HepG2 (cell line): ENCODE data around the gene FASLG. TPM values are rescaled to one million over a fixed set of nuclear protein-coding genes. Genes with fewer than 3 reads are reported as not detected.

Source experiments
- ATAC-seq: fragments of 200-7000 bp; cut with Tn5 transposase; 3 replicates; pipeline ENCODE4 v1.9.1; 2020; ENCODE audit warnings: mild to moderate bottlenecking, moderate library complexity
- BruUV-seq: library from RNA; stranded (reverse); fragments of 400-500 nt; replicated peaks from 2 replicates; lab custom pipeline; 2021; lab: Mats Ljungman, UMichigan
- CTCF ChIA-PET: fragments of 300-600 bp; formaldehyde crosslinking; extraction: SDS; loops from one replicate; lab custom pipeline; 2021; ENCODE audit warnings: low total read pairs, inconsistent platforms, low intra/inter-chr PET ratio; lab: Yijun Ruan, JAX
- POLR2A ChIA-PET: fragments of 350-600 bp; sonication (Branson Sonifier 250); formaldehyde crosslinking; loops from one replicate; lab custom pipeline; 2020; ENCODE audit warnings: antibody characterized with exemption, inconsistent platforms; lab: Yijun Ruan, JAX
- DNase-seq: peaks from one replicate; pipeline ENCODE4 v3.0.0-alpha.2; 2015; ENCODE audit warnings: low spot score
- FAIRE-seq: peaks from 3 replicates; lab custom pipeline; 2011; peaks lifted over from hg19 to GRCh38; lab: Jason Lieb, UNC
- H2AFZ ChIP-seq: one replicate; pipeline ENCODE4 v1.6.1; 2011; ENCODE audit warnings: low read length, inconsistent platforms
- H3K27ac ChIP-seq: fragments of 300-600 bp; 3 replicates; pipeline ENCODE4 v1.8.0; 2011; ENCODE audit warnings: mixed run types, mild to moderate bottlenecking, mixed read lengths, low read length, inconsistent platforms; ENCODE audit not compliant: insufficient read depth; ENCODE audit errors: extremely low read length
- H3K27me3 ChIP-seq, 2 experiments: fragments of 200-600 bp in 1 of 2; 2 replicates in 1 of 2; 3 replicates in 1 of 2; pipeline versions ENCODE4 v1.6.0 to v1.8.0; 2011; ENCODE audit warnings: low read length in 2 of 2, mild to moderate bottlenecking in 2 of 2, moderate library complexity in 2 of 2, inconsistent platforms in 1 of 2; ENCODE audit not compliant: insufficient read depth in 2 of 2, control insufficient read depth in 1 of 2
- H3K36me3 ChIP-seq, 2 experiments: fragments of 200-600 bp in 1 of 2; replicated peaks in 1 of 2; 2 replicates in 1 of 2; 3 replicates in 1 of 2; pipeline versions ENCODE4 v1.5.1 to v1.8.0; 2011; ENCODE audit warnings: low read length in 2 of 2, inconsistent platforms in 1 of 2; ENCODE audit not compliant: insufficient read depth in 2 of 2, control insufficient read depth in 1 of 2
- H3K4me1 ChIP-seq: 2 replicates; pipeline ENCODE4 v1.5.1; 2012; ENCODE audit warnings: low read length, inconsistent platforms; ENCODE audit not compliant: insufficient read depth
- H3K4me2 ChIP-seq: 2 replicates; pipeline ENCODE4 v1.6.0; 2011; ENCODE audit warnings: low read depth, low read length, inconsistent platforms
- H3K4me3 ChIP-seq, 3 experiments: fragments of 200-600 bp in 1 of 3; sonication (generic), shearing (Covaris generic) in 1 of 3; replicated peaks in 1 of 3; 2 replicates each; pipeline ENCODE4 v1.5.1; 2011 to 2016; ENCODE audit warnings: low read length in 3 of 3, inconsistent platforms in 2 of 3, low read depth in 2 of 3, mild to moderate bottlenecking in 2 of 3, control low read depth in 1 of 3, mixed read lengths in 1 of 3; ENCODE audit not compliant: insufficient read depth in 1 of 3
- H3K79me2 ChIP-seq: one replicate; pipeline ENCODE4 v1.6.1; 2011; ENCODE audit warnings: low read length, inconsistent platforms; ENCODE audit not compliant: insufficient read depth
- H3K9ac ChIP-seq: 2 replicates; pipeline ENCODE4 v1.6.0; 2011; ENCODE audit warnings: mild to moderate bottlenecking, low read depth, low read length, inconsistent platforms; ENCODE audit not compliant: insufficient read depth
- H3K9me3 ChIP-seq: 2 replicates; pipeline ENCODE4 v1.5.1; 2012; ENCODE audit warnings: mild to moderate bottlenecking, low read length
- H4K20me1 ChIP-seq: 2 replicates; pipeline ENCODE4 v1.6.0; 2011; ENCODE audit warnings: inconsistent platforms, mild to moderate bottlenecking, low read length, moderate library complexity; ENCODE audit not compliant: insufficient read depth
- CENPX ChIP-seq: sonication (generic); formaldehyde crosslinking; IDR thresholded peaks from 2 replicates; pipeline ENCODE4 v1.9.0; 2021; ENCODE audit warnings: mild to moderate bottlenecking, missing genetic modification reagents, moderate library complexity
- EHMT2 ChIP-seq: fragments of 200-600 bp; sonication (generic); IDR thresholded peaks from 2 replicates; pipeline ENCODE4 v1.7.0; 2017; ENCODE audit warnings: antibody characterized with exemption, low read depth, low read length, borderline replicate concordance
- FOXA1 ChIP-seq, 2 experiments: fragments of 450-650 bp in 1 of 2; sonication (generic) in 1 of 2; formaldehyde crosslinking in 1 of 2; IDR thresholded peaks; 2 replicates each; pipeline versions ENCODE4 v1.4.0 to v1.6.1; 2016 to 2020; ENCODE audit warnings: missing genetic modification reagents in 1 of 2
- JUN ChIP-seq: sonication (generic); formaldehyde crosslinking; IDR thresholded peaks from 2 replicates; pipeline ENCODE4 v1.4.0; 2020; ENCODE audit warnings: mild to moderate bottlenecking, missing genetic modification reagents
- MAFK ChIP-seq, 2 experiments: IDR thresholded peaks in 1 of 2; conservative IDR thresholded peaks in 1 of 2; 2 replicates each; pipeline ENCODE4 v1.6.1; 2011; ENCODE audit warnings: improper control_type of control experiment in 2 of 2, low read length in 2 of 2
- ZFP1 ChIP-seq: IDR thresholded peaks from 2 replicates; pipeline ENCODE4 v1.6.1; 2016
- WGBS: methylation state at CpG from one replicate; pipeline ENCODE4 v1.1.6; 2017; ENCODE audit warnings: low lambda C conversion rate; 5-methylcytosine and 5-hydroxymethylcytosine counted together
- in situ Hi-C: cut with HindIII; loops from 2 replicates; pipeline ENCODE4 v1.10.0; 2017; ENCODE audit warnings: low pct_unique_long_range_greater_than_20kb; ENCODE audit not compliant: extremely low pct_ligation_motif_present
- intact Hi-C: fragments of 100-400 bp; cut with micrococcal nuclease; formaldehyde crosslinking; loops from one replicate; pipeline ENCODE4 v1.10.0; 2022; ENCODE audit not compliant: unreplicated experiment
- polyA plus RNA-seq, 8 experiments: library from polyadenylated mRNA; depleted of rRNA in 3 of 8; stranded (reverse) in 7 of 8; unstranded in 1 of 8; fragments of >200 nt; fragmentation: Illumina TruSeq in 4 of 8; extraction: Trizol in 4 of 8; gene quantifications; 2 replicates each; pipeline versions ENCODE4 v1.2.1 to v1.2.3, GENCODE V29; 2011 to 2016; ENCODE audit warnings: low read depth in 4 of 8, missing spikeins in 1 of 8, mixed read lengths in 1 of 8; ENCODE audit not compliant: insufficient read depth in 1 of 8
- total RNA-seq, 5 experiments: library from RNA; depleted of rRNA; stranded (reverse); fragments of >200 nt; fragmentation: Illumina TruSeq; extraction: Trizol; gene quantifications; 2 replicates each; pipeline ENCODE4 v1.2.3, GENCODE V29; 2016; ENCODE audit warnings: low read depth in 1 of 5
- TF ChIP-seq, protein P1 (sequence below): sonication (generic); formaldehyde crosslinking; IDR thresholded peaks from 2 replicates; pipeline ENCODE4 v1.8.0; 2022; ENCODE audit warnings: mild to moderate bottlenecking, missing genetic modification reagents; ENCODE audit not compliant: insufficient replicate concordance
- TF ChIP-seq, protein P2 (sequence below): sonication (generic); formaldehyde crosslinking; IDR thresholded peaks from 2 replicates; pipeline ENCODE4 v1.4.0; 2020; ENCODE audit warnings: mild to moderate bottlenecking, missing genetic modification reagents, borderline replicate concordance
- TF ChIP-seq, protein P3 (sequence below): IDR thresholded peaks from 2 replicates; pipeline ENCODE4 v1.6.1; 2012; ENCODE audit warnings: low read length, improper control_type of control experiment
- TF ChIP-seq, protein P4 (sequence below): sonication (generic); formaldehyde crosslinking; IDR thresholded peaks from 2 replicates; pipeline ENCODE4 v1.5.0; 2020; ENCODE audit warnings: mild to moderate bottlenecking, low read depth, missing genetic modification reagents, borderline replicate concordance

The FASLG gene
- total and polyA plus RNA-seq, 2 of the 13 experiments (the other 11 are each of a cell fraction or from before 2014, with no cell fraction given): 0.08 TPM; not detected in 1

DNA sequence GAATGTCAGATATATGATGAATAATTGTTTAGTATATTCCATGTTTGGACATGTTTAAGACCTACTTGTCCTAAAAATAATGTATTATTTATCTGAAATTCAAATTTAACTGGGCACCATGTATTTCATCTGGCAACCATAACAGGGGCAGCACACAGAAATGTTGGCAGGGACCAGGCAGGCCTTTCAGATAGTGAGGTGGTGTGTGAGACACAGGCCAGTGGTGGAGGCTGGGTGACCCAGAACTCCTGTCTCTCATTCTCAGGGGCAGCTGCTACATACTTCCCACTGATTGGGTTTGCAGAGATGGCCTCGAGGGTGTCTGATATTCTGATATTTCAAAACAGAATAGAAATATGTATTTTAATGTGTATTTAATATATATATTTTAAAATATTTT is 1.3 kb upstream of the FASLG start:
- ChIA-PET POLR2A (no interaction called here), CTCF (no interaction called here)
- Histone ChIP-seq H3K4me1 (no peaks in the 10 kb centered on the region), H3K9me3 (no peaks in the 10 kb centered on the region), H3K9ac (no peak overlapping the region), H3K79me2 (no peaks in the 10 kb centered on the region), H3K4me3 (no peak overlapping the region), H3K27ac (no peak overlapping the region), H3K36me3 (no peaks in the 10 kb centered on the region), H3K4me2 (no peak overlapping the region), H3K27me3 (peaks cover 0 to under 1% of the 10 kb centered on the region in 2 experiments; a peak in 1 of 5 replicates), H4K20me1 (no peaks in the 10 kb centered on the region), H2AFZ (no peak overlapping the region)
- FAIRE-seq (no peak), DNase-seq (no peak), ATAC-seq (no peak)
- in situ Hi-C loops (no loop called here), intact Hi-C loops (no loop called here)
- no TSS peak for BruUV-seq
- 0% methylated on average over 1 of the region's 1 CpG for WGBS
- TF ChIP-seq, protein P1, sequence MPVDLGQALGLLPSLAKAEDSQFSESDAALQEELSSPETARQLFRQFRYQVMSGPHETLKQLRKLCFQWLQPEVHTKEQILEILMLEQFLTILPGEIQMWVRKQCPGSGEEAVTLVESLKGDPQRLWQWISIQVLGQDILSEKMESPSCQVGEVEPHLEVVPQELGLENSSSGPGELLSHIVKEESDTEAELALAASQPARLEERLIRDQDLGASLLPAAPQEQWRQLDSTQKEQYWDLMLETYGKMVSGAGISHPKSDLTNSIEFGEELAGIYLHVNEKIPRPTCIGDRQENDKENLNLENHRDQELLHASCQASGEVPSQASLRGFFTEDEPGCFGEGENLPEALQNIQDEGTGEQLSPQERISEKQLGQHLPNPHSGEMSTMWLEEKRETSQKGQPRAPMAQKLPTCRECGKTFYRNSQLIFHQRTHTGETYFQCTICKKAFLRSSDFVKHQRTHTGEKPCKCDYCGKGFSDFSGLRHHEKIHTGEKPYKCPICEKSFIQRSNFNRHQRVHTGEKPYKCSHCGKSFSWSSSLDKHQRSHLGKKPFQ (CRISPR knock-in tag): no peak
- TF ChIP-seq JUN (CRISPR knock-in tag) (no peak), EHMT2 (no peak), FOXA1 (IDR thresholded peaks at IDR 0.05) (no peak), FOXA1 (CRISPR knock-in tag; IDR thresholded peaks at IDR 0.05) (no peak), MAFK (conservative IDR thresholded peaks at IDR 0.05 in 1 of 2, IDR thresholded peaks at IDR 0.05 in 1 of 2; ENCODE audit: low read length in 2 of 2) (no peak), ZFP1 (CRISPR knock-in tag) (no peak), CENPX (CRISPR knock-in tag) (no peak)
- TF ChIP-seq, protein P2, sequence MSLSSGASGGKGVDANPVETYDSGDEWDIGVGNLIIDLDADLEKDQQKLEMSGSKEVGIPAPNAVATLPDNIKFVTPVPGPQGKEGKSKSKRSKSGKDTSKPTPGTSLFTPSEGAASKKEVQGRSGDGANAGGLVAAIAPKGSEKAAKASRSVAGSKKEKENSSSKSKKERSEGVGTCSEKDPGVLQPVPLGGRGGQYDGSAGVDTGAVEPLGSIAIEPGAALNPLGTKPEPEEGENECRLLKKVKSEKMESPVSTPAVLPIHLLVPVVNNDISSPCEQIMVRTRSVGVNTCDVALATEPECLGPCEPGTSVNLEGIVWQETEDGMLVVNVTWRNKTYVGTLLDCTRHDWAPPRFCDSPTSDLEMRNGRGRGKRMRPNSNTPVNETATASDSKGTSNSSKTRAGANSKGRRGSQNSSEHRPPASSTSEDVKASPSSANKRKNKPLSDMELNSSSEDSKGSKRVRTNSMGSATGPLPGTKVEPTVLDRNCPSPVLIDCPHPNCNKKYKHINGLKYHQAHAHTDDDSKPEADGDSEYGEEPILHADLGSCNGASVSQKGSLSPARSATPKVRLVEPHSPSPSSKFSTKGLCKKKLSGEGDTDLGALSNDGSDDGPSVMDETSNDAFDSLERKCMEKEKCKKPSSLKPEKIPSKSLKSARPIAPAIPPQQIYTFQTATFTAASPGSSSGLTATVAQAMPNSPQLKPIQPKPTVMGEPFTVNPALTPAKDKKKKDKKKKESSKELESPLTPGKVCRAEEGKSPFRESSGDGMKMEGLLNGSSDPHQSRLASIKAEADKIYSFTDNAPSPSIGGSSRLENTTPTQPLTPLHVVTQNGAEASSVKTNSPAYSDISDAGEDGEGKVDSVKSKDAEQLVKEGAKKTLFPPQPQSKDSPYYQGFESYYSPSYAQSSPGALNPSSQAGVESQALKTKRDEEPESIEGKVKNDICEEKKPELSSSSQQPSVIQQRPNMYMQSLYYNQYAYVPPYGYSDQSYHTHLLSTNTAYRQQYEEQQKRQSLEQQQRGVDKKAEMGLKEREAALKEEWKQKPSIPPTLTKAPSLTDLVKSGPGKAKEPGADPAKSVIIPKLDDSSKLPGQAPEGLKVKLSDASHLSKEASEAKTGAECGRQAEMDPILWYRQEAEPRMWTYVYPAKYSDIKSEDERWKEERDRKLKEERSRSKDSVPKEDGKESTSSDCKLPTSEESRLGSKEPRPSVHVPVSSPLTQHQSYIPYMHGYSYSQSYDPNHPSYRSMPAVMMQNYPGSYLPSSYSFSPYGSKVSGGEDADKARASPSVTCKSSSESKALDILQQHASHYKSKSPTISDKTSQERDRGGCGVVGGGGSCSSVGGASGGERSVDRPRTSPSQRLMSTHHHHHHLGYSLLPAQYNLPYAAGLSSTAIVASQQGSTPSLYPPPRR (CRISPR knock-in tag): no peak
- TF ChIP-seq, protein P3, sequence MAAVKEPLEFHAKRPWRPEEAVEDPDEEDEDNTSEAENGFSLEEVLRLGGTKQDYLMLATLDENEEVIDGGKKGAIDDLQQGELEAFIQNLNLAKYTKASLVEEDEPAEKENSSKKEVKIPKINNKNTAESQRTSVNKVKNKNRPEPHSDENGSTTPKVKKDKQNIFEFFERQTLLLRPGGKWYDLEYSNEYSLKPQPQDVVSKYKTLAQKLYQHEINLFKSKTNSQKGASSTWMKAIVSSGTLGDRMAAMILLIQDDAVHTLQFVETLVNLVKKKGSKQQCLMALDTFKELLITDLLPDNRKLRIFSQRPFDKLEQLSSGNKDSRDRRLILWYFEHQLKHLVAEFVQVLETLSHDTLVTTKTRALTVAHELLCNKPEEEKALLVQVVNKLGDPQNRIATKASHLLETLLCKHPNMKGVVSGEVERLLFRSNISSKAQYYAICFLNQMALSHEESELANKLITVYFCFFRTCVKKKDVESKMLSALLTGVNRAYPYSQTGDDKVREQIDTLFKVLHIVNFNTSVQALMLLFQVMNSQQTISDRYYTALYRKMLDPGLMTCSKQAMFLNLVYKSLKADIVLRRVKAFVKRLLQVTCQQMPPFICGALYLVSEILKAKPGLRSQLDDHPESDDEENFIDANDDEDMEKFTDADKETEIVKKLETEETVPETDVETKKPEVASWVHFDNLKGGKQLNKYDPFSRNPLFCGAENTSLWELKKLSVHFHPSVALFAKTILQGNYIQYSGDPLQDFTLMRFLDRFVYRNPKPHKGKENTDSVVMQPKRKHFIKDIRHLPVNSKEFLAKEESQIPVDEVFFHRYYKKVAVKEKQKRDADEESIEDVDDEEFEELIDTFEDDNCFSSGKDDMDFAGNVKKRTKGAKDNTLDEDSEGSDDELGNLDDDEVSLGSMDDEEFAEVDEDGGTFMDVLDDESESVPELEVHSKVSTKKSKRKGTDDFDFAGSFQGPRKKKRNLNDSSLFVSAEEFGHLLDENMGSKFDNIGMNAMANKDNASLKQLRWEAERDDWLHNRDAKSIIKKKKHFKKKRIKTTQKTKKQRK: no peak
- TF ChIP-seq, protein P4, sequence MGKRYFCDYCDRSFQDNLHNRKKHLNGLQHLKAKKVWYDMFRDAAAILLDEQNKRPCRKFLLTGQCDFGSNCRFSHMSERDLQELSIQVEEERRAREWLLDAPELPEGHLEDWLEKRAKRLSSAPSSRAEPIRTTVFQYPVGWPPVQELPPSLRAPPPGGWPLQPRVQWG (CRISPR knock-in tag): no peak
